HUES6 (cell line): ENCODE results near the gene MAST2.

Experiments used
- H3K27ac ChIP-seq: 2 replicates; pipeline ENCODE4 v1.7.0; 2013; ENCODE audit warnings: low read depth, mild to moderate bottlenecking, low read length, inconsistent platforms
- H3K27me3 ChIP-seq: 2 replicates; pipeline ENCODE4 v1.6.1; 2013; ENCODE audit warnings: low read length; ENCODE audit not compliant: control insufficient read depth, insufficient read depth
- H3K36me3 ChIP-seq: 2 replicates; pipeline ENCODE4 v1.6.1; 2013; ENCODE audit warnings: low read length; ENCODE audit not compliant: control insufficient read depth, insufficient read depth
- H3K4me1 ChIP-seq: 2 replicates; pipeline ENCODE4 v1.6.1; 2013; ENCODE audit warnings: low read length; ENCODE audit not compliant: control insufficient read depth, insufficient read depth
- H3K4me3 ChIP-seq: 2 replicates; pipeline ENCODE4 v1.5.1; 2013; ENCODE audit warnings: low read depth, low read length
- H3K9ac ChIP-seq: one replicate; pipeline ENCODE4 v1.6.1; 2013; ENCODE audit warnings: mild to moderate bottlenecking, low read length
- H3K9me3 ChIP-seq: 2 replicates; pipeline ENCODE4 v1.6.1; 2013; ENCODE audit warnings: low read depth, low read length; ENCODE audit not compliant: control insufficient read depth, insufficient read depth

The MAST2 gene

DNA sequence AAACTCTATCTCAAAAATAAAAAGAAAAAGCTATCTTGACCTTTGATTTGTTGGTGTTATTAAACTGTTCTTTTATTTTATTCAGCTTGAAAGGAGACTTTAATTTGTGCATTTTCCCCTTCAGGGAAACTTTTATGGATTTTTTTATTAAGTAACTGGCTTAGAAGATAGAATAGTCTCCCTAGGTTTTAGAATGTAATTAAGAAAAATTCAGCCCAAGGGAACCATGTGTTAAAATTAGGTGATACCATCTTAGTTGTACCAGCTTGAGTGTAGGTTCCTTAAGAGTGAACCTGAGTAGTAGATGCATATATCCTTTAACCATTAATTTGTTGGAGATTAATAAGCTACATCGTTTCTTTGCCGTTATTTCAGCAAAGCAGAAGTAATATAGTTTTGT, 11.4 kb downstream of the MAST2 start:
- Histone ChIP-seq H3K9ac (no peak overlapping the region), H3K27me3 (no peaks in the 10 kb centered on the region), H3K27ac (no peak overlapping the region), H3K4me3 (no peak overlapping the region), H3K4me1 (no peaks in the 10 kb centered on the region), H3K9me3 (peaks cover 4% of the 10 kb centered on the region; the same call in 1 of the 2 replicates), H3K36me3 (peaks cover 14% of the 10 kb centered on the region)

DNA sequence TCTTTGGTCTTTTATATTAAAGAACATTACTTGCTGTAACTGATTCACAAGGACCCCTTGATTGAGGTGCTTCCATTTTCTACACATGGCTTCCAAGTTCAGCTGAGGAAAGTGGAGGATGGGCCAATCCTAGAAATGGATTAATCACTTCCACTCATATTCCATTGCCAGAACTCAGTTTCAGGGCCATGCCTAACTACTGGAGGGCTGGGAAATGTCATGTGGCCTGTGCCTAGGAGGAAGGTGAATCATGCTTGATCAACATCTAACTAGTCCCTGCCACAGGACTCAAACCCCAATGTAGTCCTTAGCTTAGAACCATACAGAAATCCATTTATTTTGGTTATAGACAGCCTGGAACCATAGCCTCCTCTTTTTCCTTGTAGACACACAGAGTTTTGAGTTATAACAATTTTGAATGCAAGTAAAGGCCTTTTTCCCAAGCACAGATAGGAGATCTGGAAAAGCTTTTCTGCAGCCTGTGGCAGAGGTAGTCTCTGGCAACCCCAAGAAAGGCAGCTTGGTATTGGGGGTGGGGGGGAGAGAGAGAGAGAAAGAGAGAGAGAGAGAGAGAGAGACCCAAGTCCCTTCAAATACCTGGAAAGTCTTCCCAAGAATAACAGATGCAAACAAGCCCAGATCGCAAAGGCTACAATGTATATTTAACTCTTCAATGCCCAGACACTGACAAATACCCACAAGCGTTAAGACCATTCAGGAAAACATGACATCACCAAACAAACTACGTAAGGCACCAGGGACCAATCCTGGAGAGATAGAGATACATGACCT, 12.5 kb downstream of the MAST2 start:
- Histone ChIP-seq H3K27me3 (no peaks in the 10 kb centered on the region), H3K4me3 (no peak overlapping the region), H3K4me1 (no peaks in the 10 kb centered on the region), H3K36me3 (peaks cover 14% of the 10 kb centered on the region), H3K9me3 (peaks cover 7% of the 10 kb centered on the region; the same call in 1 of the 2 replicates), H3K27ac (no peak overlapping the region), H3K9ac (no peak overlapping the region)

DNA sequence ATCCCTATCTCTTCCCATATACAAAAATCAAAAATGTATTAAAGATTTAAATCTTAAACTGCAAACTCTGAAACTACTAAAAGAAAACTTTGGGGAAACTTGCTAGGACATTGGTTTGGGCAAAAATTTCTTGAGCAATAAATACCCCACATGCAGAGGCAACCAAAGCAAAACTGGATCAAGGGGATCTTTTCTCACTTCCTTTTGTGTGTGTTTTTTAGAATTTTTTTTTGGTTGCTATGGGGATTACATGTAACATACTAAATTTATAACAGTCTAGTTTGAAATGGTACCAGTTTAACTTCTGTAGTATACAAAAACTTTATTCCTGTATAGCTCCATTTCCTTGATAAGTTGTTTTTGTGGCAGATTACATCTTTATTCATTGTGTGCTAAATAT, 16.8 kb downstream of the MAST2 start:
- Histone ChIP-seq H3K9ac (no peak overlapping the region), H3K36me3 (peaks cover 10% of the 10 kb centered on the region), H3K9me3 (peaks cover 15% of the 10 kb centered on the region; the same call in 1 of the 2 replicates), H3K4me3 (no peak overlapping the region), H3K27ac (no peak overlapping the region), H3K27me3 (no peaks in the 10 kb centered on the region), H3K4me1 (no peaks in the 10 kb centered on the region)

- no peaks in the 10 kb centered on the region for H3K27me3 ChIP-seq
- H3K9me3 ChIP-seq: peaks cover 15% of the 10 kb centered on the region; the same call in 1 of the 2 replicates
- H3K4me3 ChIP-seq: no peak overlapping the region
- H3K36me3 ChIP-seq: peaks cover 13% of the 10 kb centered on the region
- H3K27ac ChIP-seq: no peak overlapping the region
- no peaks in the 10 kb centered on the region for H3K4me1 ChIP-seq
- no peak overlapping the region for H3K9ac ChIP-seq
These were observed 17.4 kb downstream of the MAST2 start for GRCh38 chr1:45820788-45821187.

DNA sequence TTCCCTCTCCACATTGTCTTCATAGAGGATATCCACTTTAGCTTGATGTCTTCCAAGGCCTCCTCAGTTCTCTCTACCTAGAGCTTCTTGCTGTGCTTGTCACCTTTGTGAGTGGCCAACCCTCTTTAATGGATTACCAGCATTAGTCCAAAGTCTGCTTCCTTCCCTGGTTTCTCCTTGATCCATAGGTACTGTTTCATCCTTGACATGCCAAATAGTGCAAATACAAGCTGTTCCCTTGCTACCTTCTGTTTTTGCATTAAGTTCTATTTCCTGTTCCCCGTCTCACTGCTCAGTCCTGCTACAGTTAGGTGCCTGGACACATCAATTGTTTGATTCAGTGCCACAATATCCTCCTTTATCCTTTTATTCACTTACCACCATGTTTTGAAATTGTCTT, 19.2 kb downstream of the MAST2 start:
- Histone ChIP-seq H3K36me3 (peaks cover 17% of the 10 kb centered on the region), H3K27me3 (no peaks in the 10 kb centered on the region), H3K4me3 (no peak overlapping the region), H3K4me1 (no peaks in the 10 kb centered on the region), H3K9ac (no peak overlapping the region), H3K9me3 (peaks cover 15% of the 10 kb centered on the region; the same call in 1 of the 2 replicates), H3K27ac (no peak overlapping the region)

DNA sequence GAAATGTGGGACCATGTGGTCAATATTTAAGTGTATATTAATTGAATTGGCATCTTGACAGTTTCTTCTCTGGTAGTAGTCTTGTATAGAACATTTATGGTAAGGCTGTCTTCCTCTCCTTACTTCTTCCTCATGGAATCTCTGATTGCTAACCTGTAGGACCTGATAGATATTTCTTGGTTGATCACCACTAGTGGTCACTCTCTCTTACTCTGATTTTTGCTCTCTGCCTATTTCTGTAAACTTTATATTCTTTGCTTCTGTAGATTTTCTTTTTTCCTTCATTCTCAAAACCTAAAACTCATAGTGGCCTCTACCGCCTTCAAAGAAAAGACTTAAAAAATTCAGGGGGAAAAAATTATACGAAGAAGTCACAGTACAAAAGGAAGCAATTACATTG, 21.2 kb downstream of the MAST2 start:
- peaks cover 12% of the 10 kb centered on the region; the same call in 1 of the 2 replicates for H3K9me3 ChIP-seq
- no peaks in the 10 kb centered on the region for H3K27me3 ChIP-seq
- peaks cover 23% of the 10 kb centered on the region for H3K36me3 ChIP-seq
- no peak overlapping the region for H3K9ac ChIP-seq
- no peak overlapping the region for H3K4me3 ChIP-seq
- no peaks in the 10 kb centered on the region for H3K4me1 ChIP-seq
- H3K27ac ChIP-seq: no peak overlapping the region

DNA sequence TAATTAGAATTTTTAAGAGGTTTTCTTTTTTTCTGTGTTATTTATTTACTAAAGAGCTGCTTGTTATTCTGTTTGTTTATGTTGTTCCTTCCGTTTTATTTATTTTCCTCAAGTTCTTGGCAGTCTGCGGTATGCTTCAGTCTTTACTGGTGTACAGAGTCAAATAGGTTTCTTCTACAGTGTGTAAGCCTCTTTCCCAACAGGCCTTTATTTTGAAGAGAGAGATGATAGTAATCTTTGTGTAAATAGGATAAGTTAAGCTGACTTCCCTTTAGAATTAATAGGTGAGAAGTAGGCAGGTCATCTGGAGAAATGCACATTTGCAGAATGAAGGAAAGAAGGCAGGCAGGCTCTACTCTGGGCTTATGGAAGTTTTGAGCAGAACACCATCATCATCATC, 23.8 kb downstream of the MAST2 start:
- Histone ChIP-seq H3K27me3 (no peaks in the 10 kb centered on the region), H3K9me3 (no peaks in the 10 kb centered on the region), H3K4me1 (no peaks in the 10 kb centered on the region), H3K27ac (no peak overlapping the region), H3K36me3 (peaks cover 39% of the 10 kb centered on the region), H3K4me3 (no peak overlapping the region), H3K9ac (no peak overlapping the region)

GRCh38 chr1:45828841-45829240, 25.4 kb downstream of the MAST2 start:
- Histone ChIP-seq H3K36me3 (peaks cover 43% of the 10 kb centered on the region), H3K4me1 (no peaks in the 10 kb centered on the region)

DNA sequence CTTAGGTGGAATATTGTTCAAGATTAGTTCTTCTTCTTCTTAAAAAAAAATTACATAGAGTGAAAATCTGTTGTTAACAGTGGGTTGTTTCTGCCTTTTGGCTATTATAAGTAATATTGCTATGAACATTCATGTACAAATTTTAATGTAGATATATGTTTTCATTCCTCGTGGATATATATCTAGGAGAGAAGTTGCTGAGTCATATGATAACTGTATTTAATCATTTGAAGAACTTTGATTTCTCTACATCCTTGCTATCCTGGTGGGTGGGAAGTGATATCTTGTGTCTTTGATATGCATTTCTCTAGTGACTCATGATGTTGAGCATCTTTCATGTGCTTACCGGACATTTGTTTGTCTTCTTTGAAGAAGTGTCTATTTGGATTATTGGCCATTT, 29.9 kb downstream of the MAST2 start:
- H3K4me3 ChIP-seq: no peak overlapping the region
- H3K9me3 ChIP-seq: no peaks in the 10 kb centered on the region
- peaks cover 33% of the 10 kb centered on the region for H3K36me3 ChIP-seq
- H3K4me1 ChIP-seq: no peaks in the 10 kb centered on the region
- no peak overlapping the region for H3K9ac ChIP-seq
- no peak overlapping the region for H3K27ac ChIP-seq
- H3K27me3 ChIP-seq: no peaks in the 10 kb centered on the region

More at GRCh38 chr1:45828841-45829240, 25.4 kb downstream of the MAST2 start:
- no peak overlapping the region for H3K9ac ChIP-seq
- no peak overlapping the region for H3K27ac ChIP-seq
- H3K4me3 ChIP-seq: no peak overlapping the region
- no peaks in the 10 kb centered on the region for H3K9me3 ChIP-seq
- H3K27me3 ChIP-seq: no peaks in the 10 kb centered on the region

DNA sequence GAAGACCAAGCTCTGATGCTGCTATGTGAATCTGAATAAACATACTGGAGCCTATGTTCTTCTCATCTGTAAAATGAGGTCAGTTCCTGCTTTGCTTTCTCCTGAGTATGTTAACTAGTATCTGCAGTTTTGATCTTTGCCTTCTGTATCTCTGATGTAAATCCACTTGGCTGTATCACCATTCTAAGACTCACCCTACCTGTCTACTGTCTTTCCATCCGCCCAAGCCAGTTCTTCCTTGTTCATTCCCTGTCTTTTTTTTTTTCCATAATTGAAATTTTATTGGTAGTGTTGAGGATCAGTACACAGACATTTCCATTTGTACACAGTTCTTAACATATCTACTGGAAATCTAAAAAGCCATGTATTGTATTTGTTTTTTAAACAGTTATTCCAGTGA, 31.3 kb downstream of the MAST2 start:
- H3K9ac ChIP-seq: no peak overlapping the region
- no peak overlapping the region for H3K4me3 ChIP-seq
- H3K27ac ChIP-seq: no peak overlapping the region
- H3K9me3 ChIP-seq: no peaks in the 10 kb centered on the region
- H3K27me3 ChIP-seq: no peaks in the 10 kb centered on the region
- no peaks in the 10 kb centered on the region for H3K4me1 ChIP-seq
- H3K36me3 ChIP-seq: peaks cover 27% of the 10 kb centered on the region

DNA sequence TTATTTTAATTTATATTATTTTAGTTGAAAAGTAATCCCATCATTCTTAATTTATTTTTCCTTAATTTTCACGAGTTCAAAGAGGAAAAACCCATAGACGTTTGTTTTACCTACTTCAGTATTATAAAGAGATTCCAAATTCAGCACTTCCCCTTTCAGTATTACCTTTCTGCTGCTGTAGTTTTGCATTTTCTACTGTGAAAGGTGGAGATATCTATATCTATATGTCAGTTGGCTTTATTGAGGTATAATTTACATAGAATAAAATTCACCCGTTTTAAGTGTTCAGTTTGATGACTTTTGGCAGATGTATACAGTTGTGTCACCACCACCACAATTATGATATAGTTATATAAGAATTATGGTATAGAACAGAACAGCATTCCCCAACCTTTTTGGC, 33.0 kb downstream of the MAST2 start:
- no peak overlapping the region for H3K27ac ChIP-seq
- H3K4me1 ChIP-seq: no peaks in the 10 kb centered on the region
- H3K9ac ChIP-seq: no peak overlapping the region
- H3K27me3 ChIP-seq: no peaks in the 10 kb centered on the region
- H3K4me3 ChIP-seq: no peak overlapping the region
- peaks cover 16% of the 10 kb centered on the region for H3K36me3 ChIP-seq
- H3K9me3 ChIP-seq: no peaks in the 10 kb centered on the region
